Measurements from ENCODE around the gene ZNF593.
A peak's percentile ranks its signal among the peaks of the same experiment; 100 is the strongest.

The ZNF593 gene

DNA sequence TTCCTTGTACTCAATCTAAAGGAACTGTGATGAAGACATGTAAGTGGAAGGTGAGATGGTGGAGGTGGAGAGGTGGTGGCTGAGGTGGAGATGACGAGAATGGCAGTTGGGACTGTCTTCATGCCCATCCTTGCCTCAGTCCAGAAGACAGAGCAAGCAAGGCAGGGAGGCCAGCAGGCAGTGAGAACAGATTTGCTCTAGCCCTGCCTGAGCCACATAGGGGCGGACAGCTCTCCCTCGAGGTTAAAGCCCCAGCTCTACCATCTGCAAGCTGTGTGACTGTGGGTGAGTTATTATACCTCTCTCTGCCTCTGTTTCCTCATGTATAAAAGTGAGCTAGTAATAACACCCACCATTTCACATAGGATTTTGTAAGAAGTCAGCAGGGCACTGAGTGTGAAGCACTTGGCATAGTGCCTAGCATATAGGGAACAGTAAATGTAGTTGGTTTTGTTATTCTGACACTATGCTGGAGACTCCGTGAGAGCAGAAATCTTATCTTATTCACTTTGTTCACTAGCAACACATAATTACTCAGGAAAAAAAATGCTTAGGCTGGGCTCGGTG lies 15.7 kb upstream of the ZNF593 start:
- H3K36me3 ChIP-seq (ENCODE audit: control insufficient read depth, insufficient read depth, low read length), result no peaks in the 10 kb centered on the region
- H3K9me3 ChIP-seq (ENCODE audit: control insufficient read depth, low read length), result no peaks in the 10 kb centered on the region
- peaks cover 33% of the 10 kb centered on the region for H3K4me1 ChIP-seq (ENCODE audit: control insufficient read depth, insufficient read depth, low read length, poor library complexity, severe bottlenecking)
- WGBS, 2 experiments (ENCODE audit: insufficient coverage in 2 of 2), result 80 to 83% methylated on average over 2 of the region's 5 CpGs
- H3K4me3 ChIP-seq (ENCODE audit: extremely low read depth, insufficient read depth, low read length, poor library complexity, severe bottlenecking), result no peak overlapping the region
- H3K27ac ChIP-seq (ENCODE audit: low read depth, low read length, severe bottlenecking), result no peak overlapping the region

DNA sequence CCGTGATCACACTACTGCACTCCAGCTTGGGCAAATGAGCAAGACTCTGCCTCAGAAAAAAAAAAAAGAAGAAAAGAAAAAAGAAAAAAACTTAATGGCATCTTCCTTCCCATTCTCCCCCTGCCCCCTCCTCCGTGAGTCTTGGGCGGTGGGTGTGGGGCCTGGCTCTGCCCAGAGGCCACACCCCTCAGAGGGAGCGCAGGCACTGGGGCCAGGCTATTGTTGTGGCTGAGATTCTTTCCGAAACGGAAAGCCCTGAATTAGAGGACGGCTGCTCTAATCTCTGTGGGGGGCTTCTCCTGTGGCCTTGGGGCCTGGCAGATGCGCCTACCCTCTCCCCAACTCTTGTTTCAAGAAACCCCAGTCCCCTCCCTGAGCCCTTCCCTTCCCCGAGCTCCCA lies 15.0 kb upstream of the ZNF593 start:
- H3K36me3 ChIP-seq (ENCODE audit: control insufficient read depth, insufficient read depth, low read length), result no peaks in the 10 kb centered on the region
- peaks cover 40% of the 10 kb centered on the region for H3K4me1 ChIP-seq (ENCODE audit: control insufficient read depth, insufficient read depth, low read length, poor library complexity, severe bottlenecking)
- H3K27ac ChIP-seq (ENCODE audit: low read depth, low read length, severe bottlenecking), result no peak overlapping the region
- H3K9me3 ChIP-seq (ENCODE audit: control insufficient read depth, low read length), result no peaks in the 10 kb centered on the region
- no peak overlapping the region for H3K4me3 ChIP-seq (ENCODE audit: extremely low read depth, insufficient read depth, low read length, poor library complexity, severe bottlenecking)
- WGBS, 2 experiments (ENCODE audit: insufficient coverage in 2 of 2), result 10 to 41% methylated on average over 3 to 5 of the region's 9 CpGs

DNA sequence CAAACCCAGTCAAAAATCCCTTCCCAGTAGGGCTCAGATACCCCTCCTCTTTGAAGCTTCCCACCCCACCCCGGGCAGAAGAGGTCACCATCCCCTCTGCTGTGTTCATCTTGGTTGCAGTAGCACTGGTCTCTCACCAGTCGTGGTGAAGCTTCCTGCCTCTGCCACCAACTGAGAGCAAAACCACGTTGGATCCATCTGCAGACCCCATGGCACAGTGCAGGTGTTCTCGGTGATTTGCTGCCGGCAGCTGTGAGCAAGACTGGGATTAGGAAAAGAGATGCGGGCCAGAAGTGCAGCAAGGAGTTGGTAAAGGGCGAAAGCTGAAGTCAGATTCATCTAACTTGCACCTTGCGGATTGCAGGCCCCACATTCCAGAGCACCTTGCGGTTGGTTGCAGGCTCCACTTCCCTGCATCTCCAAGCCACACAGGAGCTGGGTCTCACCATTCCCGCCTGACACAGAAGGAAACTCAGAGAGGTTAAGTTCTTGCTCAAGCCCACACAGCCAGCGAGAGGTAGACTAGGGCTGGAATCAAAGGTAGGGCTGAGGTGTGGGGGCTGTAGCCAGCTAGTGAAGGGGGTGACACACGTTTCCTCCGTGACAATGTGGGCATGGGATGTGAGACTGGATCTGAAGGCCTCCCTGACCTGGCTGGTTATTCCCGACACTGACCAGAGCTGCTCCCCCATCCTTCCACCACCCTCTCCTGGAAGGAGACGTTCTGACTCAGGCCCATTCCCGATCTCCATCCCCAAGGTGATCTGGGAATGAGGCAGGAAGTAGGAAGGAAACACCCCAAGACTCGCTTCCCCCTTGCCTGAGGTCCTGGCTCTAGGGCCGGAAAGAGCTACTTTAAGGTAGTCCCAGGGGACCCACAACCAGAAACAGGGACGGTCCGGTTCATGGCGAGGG lies 14.1 kb upstream of the ZNF593 start:
- WGBS, 2 experiments (ENCODE audit: insufficient coverage in 2 of 2), result 24 to 30% methylated on average over 17 to 21 of the region's 21 CpGs
- no peak overlapping the region for H3K4me3 ChIP-seq (ENCODE audit: extremely low read depth, insufficient read depth, low read length, poor library complexity, severe bottlenecking)
- peaks cover 45% of the 10 kb centered on the region for H3K4me1 ChIP-seq (ENCODE audit: control insufficient read depth, insufficient read depth, low read length, poor library complexity, severe bottlenecking)
- no peaks in the 10 kb centered on the region for H3K9me3 ChIP-seq (ENCODE audit: control insufficient read depth, low read length)
- no peaks in the 10 kb centered on the region for H3K36me3 ChIP-seq (ENCODE audit: control insufficient read depth, insufficient read depth, low read length)
- no peak overlapping the region for H3K27ac ChIP-seq (ENCODE audit: low read depth, low read length, severe bottlenecking)

DNA sequence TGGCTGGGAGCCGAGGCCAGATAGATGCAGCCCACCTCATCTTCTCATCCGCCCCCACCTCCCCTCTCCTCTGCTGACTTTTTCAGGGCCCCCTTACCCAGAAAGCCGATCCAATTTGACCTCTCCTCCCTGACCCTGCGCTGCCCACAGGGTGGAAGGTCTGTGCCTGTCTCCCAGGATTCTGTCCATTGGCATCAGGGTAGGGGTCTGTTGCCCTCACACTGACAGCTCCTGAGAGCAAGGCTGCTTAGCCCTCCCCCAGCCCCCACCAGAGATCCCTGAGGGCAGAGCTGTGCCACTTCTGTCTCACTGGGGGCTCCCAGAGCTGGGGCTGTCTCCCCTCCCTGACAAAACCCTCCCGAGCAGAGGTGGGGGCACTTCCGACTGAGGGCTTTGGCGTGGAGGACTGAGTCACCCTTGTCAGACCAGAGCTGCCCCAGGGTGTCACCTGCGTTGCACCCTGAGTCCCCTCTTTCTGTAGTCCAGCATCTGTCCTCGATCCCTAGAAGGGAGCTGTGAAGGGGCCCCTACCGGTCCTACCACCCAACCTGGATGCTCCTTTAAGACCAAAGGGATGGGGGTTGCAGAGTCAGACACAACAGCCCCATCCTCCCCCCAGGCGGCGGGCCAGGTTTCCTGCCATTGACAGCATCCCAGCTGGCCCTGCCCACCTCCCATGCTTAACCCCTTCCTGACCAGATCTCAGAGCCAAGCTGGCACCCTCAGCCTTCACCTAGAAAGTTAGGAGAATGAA lies 13.2 kb upstream of the ZNF593 start:
- peak overlapping the region; percentile 21 for H3K4me3 ChIP-seq (ENCODE audit: extremely low read depth, insufficient read depth, low read length, poor library complexity, severe bottlenecking)
- no peaks in the 10 kb centered on the region for H3K9me3 ChIP-seq (ENCODE audit: control insufficient read depth, low read length)
- peaks cover 53% of the 10 kb centered on the region for H3K4me1 ChIP-seq (ENCODE audit: control insufficient read depth, insufficient read depth, low read length, poor library complexity, severe bottlenecking)
- WGBS, 2 experiments (ENCODE audit: insufficient coverage in 2 of 2), result 9 to 11% methylated on average over 9 to 12 of the region's 12 CpGs
- H3K36me3 ChIP-seq (ENCODE audit: control insufficient read depth, insufficient read depth, low read length), result no peaks in the 10 kb centered on the region
- H3K27ac ChIP-seq (ENCODE audit: low read depth, low read length, severe bottlenecking), result no peak overlapping the region

DNA sequence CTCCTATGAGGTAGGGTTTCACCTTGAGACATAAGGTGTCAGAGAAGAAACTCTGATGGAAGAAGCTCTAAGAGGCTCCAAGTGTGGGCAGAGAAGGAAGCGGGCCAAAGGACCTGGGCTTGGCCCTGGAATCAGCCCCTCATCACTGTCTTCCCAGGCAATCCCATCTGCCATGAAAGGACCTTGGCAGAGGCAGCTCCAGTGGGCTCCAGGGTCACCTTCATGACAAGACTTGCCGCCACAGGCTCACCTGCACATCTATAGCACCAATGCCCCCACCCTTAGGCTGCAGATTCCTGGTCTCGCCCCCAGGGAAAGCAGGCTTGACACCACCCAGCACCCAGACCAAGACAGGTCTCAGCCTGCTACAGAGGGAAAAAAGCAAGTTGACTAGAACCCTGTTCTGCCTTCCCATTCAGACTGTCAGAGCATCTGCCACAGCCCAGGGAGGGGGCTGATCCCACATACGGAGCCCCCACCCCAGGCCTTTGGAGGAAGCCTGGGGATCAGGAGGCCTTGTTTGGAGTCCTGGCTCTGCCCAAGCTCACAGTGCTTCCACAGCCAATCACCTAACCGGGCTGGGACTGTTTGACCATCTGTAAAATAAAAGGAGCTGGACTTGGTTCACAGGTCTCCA lies 11.3 kb upstream of the ZNF593 start:
- Histone ChIP-seq H3K36me3 (ENCODE audit: control insufficient read depth, insufficient read depth, low read length) (no peaks in the 10 kb centered on the region), H3K4me1 (ENCODE audit: control insufficient read depth, insufficient read depth, low read length, poor library complexity, severe bottlenecking) (peaks cover 54% of the 10 kb centered on the region), H3K27ac (ENCODE audit: low read depth, low read length, severe bottlenecking) (no peak overlapping the region), H3K4me3 (ENCODE audit: extremely low read depth, insufficient read depth, low read length, poor library complexity, severe bottlenecking) (peak overlapping the region; percentile 43), H3K9me3 (ENCODE audit: control insufficient read depth, low read length) (no peaks in the 10 kb centered on the region)
- WGBS, 2 experiments (ENCODE audit: insufficient coverage in 2 of 2), result 79 to 92% methylated on average over 2 to 3 of the region's 5 CpGs

DNA sequence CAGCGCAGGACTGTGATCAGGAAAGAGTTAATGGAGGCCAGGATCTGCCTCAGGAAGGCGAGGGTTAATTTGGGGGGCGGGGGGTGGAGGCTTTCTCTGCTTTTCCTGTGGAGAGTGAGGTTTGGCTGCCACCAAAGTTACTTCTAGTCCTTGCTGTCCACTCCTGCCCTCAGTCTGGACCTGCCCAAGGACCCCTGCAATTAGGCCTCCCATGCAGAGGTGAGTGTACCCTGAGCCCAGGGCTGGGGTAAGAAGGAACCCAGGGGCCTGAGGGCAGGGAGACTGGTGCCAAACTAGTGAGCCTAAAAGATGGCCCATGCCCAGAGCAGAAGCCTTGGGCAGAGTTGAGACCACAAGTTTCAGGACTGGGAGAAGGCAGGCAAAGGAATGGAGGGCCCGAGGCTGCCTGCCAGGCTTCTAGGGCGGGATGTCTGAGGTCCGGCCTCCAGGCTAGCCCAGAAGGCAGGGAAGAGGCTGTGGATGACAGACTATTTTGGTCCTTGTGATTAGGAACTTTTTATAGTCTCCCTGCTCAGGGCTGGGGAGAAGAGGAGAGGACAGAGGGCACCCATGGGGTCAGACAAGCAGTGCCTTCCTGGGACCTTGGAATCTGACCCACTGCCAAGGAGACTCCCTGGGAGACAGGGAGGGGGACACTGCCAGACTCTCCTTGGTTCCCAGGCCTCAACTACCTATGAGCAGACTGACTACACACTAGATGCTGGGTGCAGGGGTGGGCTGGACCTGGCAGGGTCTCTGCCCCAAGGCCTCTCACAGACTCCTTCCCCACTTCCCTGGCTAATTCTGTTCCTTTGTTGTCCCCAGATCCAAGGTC lies 10.6 kb upstream of the ZNF593 start, which contains the start of gene FAM110D:
Gene FAM110D (plus strand): TSS at position 172 of the 835 bp plus-strand sequence. CDS start 2,213 bp downstream, outside the sequence.
- no peaks in the 10 kb centered on the region for H3K9me3 ChIP-seq (ENCODE audit: control insufficient read depth, low read length)
- peak within 1 kb of the TSS; percentile 43 for H3K4me3 ChIP-seq (ENCODE audit: extremely low read depth, insufficient read depth, low read length, poor library complexity, severe bottlenecking)
- peaks cover 54% of the 10 kb centered on the region for H3K4me1 ChIP-seq (ENCODE audit: control insufficient read depth, insufficient read depth, low read length, poor library complexity, severe bottlenecking)
- no peaks in the 10 kb centered on the region for H3K36me3 ChIP-seq (ENCODE audit: control insufficient read depth, insufficient read depth, low read length)
- WGBS, 2 experiments (ENCODE audit: insufficient coverage in 2 of 2), result 20 to 26% methylated on average over 4 to 5 of the region's 6 CpGs
- peak within 1 kb of the TSS; percentile 17 for H3K27ac ChIP-seq (ENCODE audit: low read depth, low read length, severe bottlenecking)

GRCh38 chr1:26159743-26160039 lies 10.0 kb upstream of the ZNF593 start:
- no peak overlapping the region for H3K27ac ChIP-seq (ENCODE audit: low read depth, low read length, severe bottlenecking)
- peaks cover 56% of the 10 kb centered on the region for H3K4me1 ChIP-seq (ENCODE audit: control insufficient read depth, insufficient read depth, low read length, poor library complexity, severe bottlenecking)
- 45 to 80% methylated on average over 2 of the region's 4 CpGs for WGBS, 2 experiments (ENCODE audit: insufficient coverage in 2 of 2)
- H3K36me3 ChIP-seq (ENCODE audit: control insufficient read depth, insufficient read depth, low read length), result no peaks in the 10 kb centered on the region
- H3K9me3 ChIP-seq (ENCODE audit: control insufficient read depth, low read length), result no peaks in the 10 kb centered on the region
- peak overlapping the region; percentile 43 for H3K4me3 ChIP-seq (ENCODE audit: extremely low read depth, insufficient read depth, low read length, poor library complexity, severe bottlenecking)

- 34 to 35% methylated on average over 14 to 16 of the region's 18 CpGs for WGBS, 2 experiments (ENCODE audit: insufficient coverage in 2 of 2)
- Histone ChIP-seq H3K4me3 (ENCODE audit: extremely low read depth, insufficient read depth, low read length, poor library complexity, severe bottlenecking) (peak overlapping the region; percentile 21), H3K4me1 (ENCODE audit: control insufficient read depth, insufficient read depth, low read length, poor library complexity, severe bottlenecking) (peaks cover 57% of the 10 kb centered on the region), H3K9me3 (ENCODE audit: control insufficient read depth, low read length) (no peaks in the 10 kb centered on the region), H3K27ac (ENCODE audit: low read depth, low read length, severe bottlenecking) (no peak overlapping the region), H3K36me3 (ENCODE audit: control insufficient read depth, insufficient read depth, low read length) (no peaks in the 10 kb centered on the region)
Measured at GRCh38 chr1:26160527-26161414, 8.9 kb upstream of the ZNF593 start.

DNA sequence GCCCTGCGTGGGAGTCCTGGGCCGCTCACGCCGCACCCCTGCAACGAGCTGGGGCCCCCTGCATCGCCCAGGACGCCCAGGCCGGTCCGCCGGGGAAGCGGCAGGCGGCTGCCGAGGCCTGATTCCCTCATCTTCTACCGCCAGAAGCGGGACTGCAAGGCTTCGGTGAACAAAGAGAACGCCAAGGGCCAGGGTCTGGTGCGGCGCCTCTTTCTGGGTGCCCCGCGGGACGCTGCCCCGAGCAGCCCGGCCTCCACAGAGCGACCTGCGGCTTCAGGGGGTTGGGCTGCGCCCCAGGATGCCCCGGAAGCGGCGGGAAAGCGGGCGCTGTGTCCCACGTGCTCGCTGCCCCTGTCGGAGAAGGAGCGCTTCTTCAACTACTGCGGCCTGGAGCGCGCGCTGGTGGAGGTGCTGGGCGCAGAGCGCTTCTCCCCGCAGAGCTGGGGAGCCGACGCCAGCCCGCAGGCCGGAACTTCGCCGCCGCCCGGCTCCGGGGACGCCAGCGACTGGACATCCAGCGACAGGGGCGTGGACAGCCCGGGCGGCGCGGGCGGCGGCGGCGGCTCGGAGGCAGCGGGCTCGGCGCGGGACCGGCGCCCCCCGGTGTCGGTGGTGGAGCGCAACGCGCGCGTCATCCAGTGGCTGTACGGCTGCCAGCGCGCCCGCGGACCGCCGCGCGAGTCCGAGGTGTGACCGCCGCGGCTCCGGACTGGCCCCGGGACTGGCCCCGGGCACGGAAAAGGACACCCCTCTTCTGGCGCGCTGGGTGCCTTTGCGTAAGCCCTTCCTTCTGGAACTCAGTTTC lies 8.1 kb upstream of the ZNF593 start:
- H3K4me3 ChIP-seq (ENCODE audit: extremely low read depth, insufficient read depth, low read length, poor library complexity, severe bottlenecking), result peak overlapping the region; percentile 21
- no peaks in the 10 kb centered on the region for H3K9me3 ChIP-seq (ENCODE audit: control insufficient read depth, low read length)
- H3K27ac ChIP-seq (ENCODE audit: low read depth, low read length, severe bottlenecking), result no peak overlapping the region
- WGBS, 2 experiments (ENCODE audit: insufficient coverage in 2 of 2), result 2 to 5% methylated on average over 89 to 94 of the region's 98 CpGs
- H3K4me1 ChIP-seq (ENCODE audit: control insufficient read depth, insufficient read depth, low read length, poor library complexity, severe bottlenecking), result peaks cover 50% of the 10 kb centered on the region
- no peaks in the 10 kb centered on the region for H3K36me3 ChIP-seq (ENCODE audit: control insufficient read depth, insufficient read depth, low read length)
